HL-60 (cell line): ENCODE data around the gene KIAA0930.

Experiments
- DNase-seq, 2 experiments: peaks; one replicate each; pipeline ENCODE4 v3.0.0-alpha.2; 2010 to 2020; ENCODE audit warnings: low read depth in 1 of 2, low spot score in 1 of 2
- H3K27ac ChIP-seq: fragments of 250-450 bp; sonication (Bioruptor Pico); replicated peaks from 2 replicates; pipeline ENCODE4 v1.5.1; 2020; ENCODE audit warnings: mild to moderate bottlenecking, moderate library complexity
- H3K27me3 ChIP-seq: fragments of 250-450 bp; sonication (Bioruptor Pico); 2 replicates; pipeline ENCODE4 v1.5.1; 2021; ENCODE audit warnings: mild to moderate bottlenecking, moderate library complexity; ENCODE audit not compliant: insufficient read depth, poor library complexity, severe bottlenecking
- H3K4me3 ChIP-seq: replicated peaks from 2 replicates; pipeline ENCODE4 v1.5.1; 2011; ENCODE audit warnings: mild to moderate bottlenecking, control low read depth, low read length; ENCODE audit not compliant: insufficient read depth
- CTCF ChIP-seq: IDR thresholded peaks from one replicate; pipeline ENCODE4 v1.5.1; 2011; ENCODE audit warnings: low read length, control low read depth, inconsistent platforms; ENCODE audit not compliant: insufficient read depth
- GABPA ChIP-seq: IDR thresholded peaks from 2 replicates; pipeline ENCODE4 v1.6.1; 2012; ENCODE audit warnings: low read depth
- POLR2AphosphoS5 ChIP-seq: IDR thresholded peaks from 2 replicates; pipeline ENCODE4 v1.6.1; 2012; ENCODE audit warnings: low read depth
- REST ChIP-seq: IDR thresholded peaks from 2 replicates; pipeline ENCODE4 v1.6.1; 2012; ENCODE audit warnings: low read depth; ENCODE audit not compliant: insufficient replicate concordance
- SPI1 ChIP-seq: IDR thresholded peaks from 2 replicates; pipeline ENCODE4 v1.6.1; 2012; ENCODE audit warnings: low read depth, mild to moderate bottlenecking, borderline replicate concordance

Gene KIAA0930

GRCh38 chr22:45212306-45212709 lies 28.4 kb downstream of the KIAA0930 start:
- Histone ChIP-seq H3K27ac (peak overlapping the region; percentile 80), H3K4me3 (peak overlapping the region; percentile 51), H3K27me3 (no peaks in the 10 kb centered on the region)
- TF ChIP-seq GABPA (no peak), POLR2AphosphoS5 (no peak), CTCF (no peak), REST (no peak), SPI1 (no peak)
- peak in 1 of 2 experiments; percentile 72 for DNase-seq

- TF ChIP-seq CTCF (no peak), GABPA (no peak), POLR2AphosphoS5 (no peak), SPI1 (no peak)
- Histone ChIP-seq H3K27me3 (no peaks in the 10 kb centered on the region), H3K27ac (peak overlapping the region; percentile 80), H3K4me3 (peak overlapping the region; percentile 51)
- DNase-seq: no peak
Measured at GRCh38 chr22:45211848-45212247, 28.8 kb downstream of the KIAA0930 start.

GRCh38 chr22:45211435-45211834 lies 29.3 kb downstream of the KIAA0930 start:
- no peak for DNase-seq
- TF ChIP-seq CTCF (no peak), POLR2AphosphoS5 (no peak), SPI1 (no peak), REST (no peak), GABPA (no peak)
- Histone ChIP-seq H3K4me3 (peak overlapping the region; percentile 51; the same call in 1 of the 2 replicates), H3K27ac (0 out of 2 replicates have a peak overlapping the region, but pooled peaks have one; percentile 31), H3K27me3 (no peaks in the 10 kb centered on the region)

GRCh38 chr22:45210991-45211390 lies 29.7 kb downstream of the KIAA0930 start:
- DNase-seq: no peak
- TF ChIP-seq CTCF: no peak
- no peak for TF ChIP-seq GABPA
- TF ChIP-seq POLR2AphosphoS5: no peak
- no peak for TF ChIP-seq REST
- no peak for TF ChIP-seq SPI1
- no peaks in the 10 kb centered on the region for H3K27me3 ChIP-seq
- H3K27ac ChIP-seq: peak overlapping the region; percentile 31
- H3K4me3 ChIP-seq: no peak overlapping the region
